ENCODE measurements around the gene PRND.

The PRND gene

GRCh38 chr20:4682682-4683081 is 39.0 kb upstream of the PRND start:
- no peak for DNase-seq (ENCODE audit: extremely low read depth, low read depth)
- TF ChIP-seq CTCF (IDR thresholded peaks at IDR 0.05; ENCODE audit: low read depth, low read length): no peak

GRCh38 chr20:4683261-4683660 is 38.4 kb upstream of the PRND start:
- no peak for TF ChIP-seq CTCF (IDR thresholded peaks at IDR 0.05; ENCODE audit: low read depth, low read length)
- DNase-seq (ENCODE audit: extremely low read depth, low read depth): no peak

- DNase-seq (ENCODE audit: extremely low read depth, low read depth): no peak
- no peak for TF ChIP-seq CTCF (IDR thresholded peaks at IDR 0.05; ENCODE audit: low read depth, low read length)
Observed at GRCh38 chr20:4684837-4685413, 36.8 kb upstream of the PRND start.

- no peak for TF ChIP-seq CTCF (IDR thresholded peaks at IDR 0.05; ENCODE audit: low read depth, low read length)
- DNase-seq (ENCODE audit: extremely low read depth, low read depth): no peak
Observed at GRCh38 chr20:4685923-4686221, 35.8 kb upstream of the PRND start.

- no peak for DNase-seq (ENCODE audit: extremely low read depth, low read depth)
- TF ChIP-seq CTCF (IDR thresholded peaks at IDR 0.05; ENCODE audit: low read depth, low read length): no peak
Observed at GRCh38 chr20:4688305-4688704, 33.4 kb upstream of the PRND start.

GRCh38 chr20:4689220-4689619 is 32.5 kb upstream of the PRND start:
- TF ChIP-seq CTCF (IDR thresholded peaks at IDR 0.05; ENCODE audit: low read depth, low read length): no peak
- DNase-seq (ENCODE audit: extremely low read depth, low read depth): no peak

DNA sequence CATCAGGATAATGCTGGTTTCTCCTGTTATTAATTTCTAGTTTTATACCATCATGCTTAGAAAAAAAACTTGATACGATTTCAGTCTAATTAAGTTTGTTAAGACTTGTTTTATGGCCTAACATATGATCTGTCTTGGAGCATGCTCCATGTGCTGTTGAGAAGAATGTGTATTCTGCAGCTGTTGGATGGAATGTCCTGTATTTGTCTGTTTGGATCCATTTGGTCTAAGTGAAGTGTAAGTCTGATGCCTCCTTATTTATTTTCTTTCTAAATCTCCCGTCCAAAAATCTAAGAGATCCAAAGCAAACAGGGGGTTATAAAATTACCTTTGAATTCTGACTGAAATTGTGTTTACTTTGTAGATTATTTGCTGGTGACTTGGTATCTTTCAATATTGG is 30.0 kb upstream of the PRND start:
- no peak for DNase-seq (ENCODE audit: extremely low read depth, low read depth)

More for the DNA sequence above, 30.0 kb upstream of the PRND start:
- no peak for TF ChIP-seq CTCF (IDR thresholded peaks at IDR 0.05; ENCODE audit: low read depth, low read length)

All from AG09319 (cell line).